Keratinocyte (primary cell): Measurements from ENCODE around the gene MYO16.

ENCODE experiments used
- CTCF ChIP-seq, 3 experiments: IDR thresholded peaks in 1 of 3; conservative IDR thresholded peaks in 1 of 3; optimal IDR thresholded peaks in 1 of 3; 2 replicates in 2 of 3; 3 replicates in 1 of 3; pipeline versions ENCODE3 to v1.5.1; 2011; ENCODE audit warnings: low read length in 3 of 3, mild to moderate bottlenecking in 3 of 3, moderate library complexity in 2 of 3, control low read depth in 1 of 3, inconsistent platforms in 1 of 3; ENCODE audit not compliant: insufficient read depth in 2 of 3; ENCODE audit errors: extremely low read depth in 1 of 3
- EZH2 ChIP-seq: IDR thresholded peaks from one replicate; pipeline ENCODE4 v1.6.1; 2012; ENCODE audit warnings: inconsistent platforms, mild to moderate bottlenecking, low read length, moderate library complexity

- TF ChIP-seq CTCF (optimal IDR thresholded peaks at IDR 0.05 in 1 of 3, IDR thresholded peaks at IDR 0.05 in 1 of 3, conservative IDR thresholded peaks at IDR 0.05 in 1 of 3; ENCODE audit: extremely low read depth in 1 of 3, insufficient read depth in 2 of 3, low read length in 3 of 3) (no peak), EZH2 (no peak)
Measured at GRCh38 chr13:109214393-109214792, 585.0 kb downstream of the MYO16 start.
